22Rv1 (cell line): ENCODE results near the gene ATP9A.
"Not testable (repeated sequence)": the region's sequence is repeated elsewhere in the genome, so short reads cannot be mapped to it uniquely, and the experiment has no call there.

Experiments used
- H3K27ac ChIP-seq: fragments of 450-650 bp; 2 replicates; pipeline ENCODE4 v1.5.1; 2017
- ZFX ChIP-seq: fragments of 450-650 bp; IDR thresholded peaks from 2 replicates; pipeline ENCODE4 v1.6.1; 2017; ENCODE audit warnings: antibody characterized with exemption, borderline replicate concordance
- TF ChIP-seq, protein P1 (sequence below): fragments of 450-650 bp; IDR thresholded peaks from 2 replicates; pipeline ENCODE4 v1.5.1; 2017; ENCODE audit warnings: mild to moderate bottlenecking

The ATP9A gene

DNA sequence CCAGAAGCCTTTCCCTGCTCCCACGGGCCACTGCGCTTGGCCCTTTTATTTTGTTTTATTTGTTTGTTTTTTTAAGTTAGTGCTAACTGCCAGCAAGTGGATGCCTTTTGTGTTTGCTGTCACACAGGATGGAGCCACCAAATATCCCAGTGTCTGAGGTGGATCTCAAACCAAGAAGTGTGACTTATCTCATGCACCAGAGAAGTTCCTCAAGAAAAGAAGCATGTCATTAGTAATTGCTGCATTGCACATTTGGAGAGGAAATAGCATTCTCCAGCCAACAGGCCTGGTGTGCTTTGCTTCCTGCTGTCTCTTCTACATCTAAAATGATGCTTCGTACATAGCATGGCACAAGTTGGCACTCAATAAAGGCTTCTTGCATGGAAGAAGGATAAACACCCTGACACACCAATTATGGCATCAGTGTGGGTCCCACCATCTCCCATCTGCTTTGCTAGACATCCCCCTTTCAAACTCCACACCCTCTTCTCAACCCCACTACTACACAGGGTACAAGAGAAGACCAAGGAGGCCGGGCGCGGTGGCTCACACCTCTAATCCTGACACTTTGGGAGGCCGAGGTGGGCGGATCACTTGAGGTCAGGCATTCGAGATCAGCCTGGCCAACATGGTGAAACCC is 1.9 kb upstream of the ATP9A start:
- no peak overlapping the region for H3K27ac ChIP-seq
- TF ChIP-seq, protein P1, sequence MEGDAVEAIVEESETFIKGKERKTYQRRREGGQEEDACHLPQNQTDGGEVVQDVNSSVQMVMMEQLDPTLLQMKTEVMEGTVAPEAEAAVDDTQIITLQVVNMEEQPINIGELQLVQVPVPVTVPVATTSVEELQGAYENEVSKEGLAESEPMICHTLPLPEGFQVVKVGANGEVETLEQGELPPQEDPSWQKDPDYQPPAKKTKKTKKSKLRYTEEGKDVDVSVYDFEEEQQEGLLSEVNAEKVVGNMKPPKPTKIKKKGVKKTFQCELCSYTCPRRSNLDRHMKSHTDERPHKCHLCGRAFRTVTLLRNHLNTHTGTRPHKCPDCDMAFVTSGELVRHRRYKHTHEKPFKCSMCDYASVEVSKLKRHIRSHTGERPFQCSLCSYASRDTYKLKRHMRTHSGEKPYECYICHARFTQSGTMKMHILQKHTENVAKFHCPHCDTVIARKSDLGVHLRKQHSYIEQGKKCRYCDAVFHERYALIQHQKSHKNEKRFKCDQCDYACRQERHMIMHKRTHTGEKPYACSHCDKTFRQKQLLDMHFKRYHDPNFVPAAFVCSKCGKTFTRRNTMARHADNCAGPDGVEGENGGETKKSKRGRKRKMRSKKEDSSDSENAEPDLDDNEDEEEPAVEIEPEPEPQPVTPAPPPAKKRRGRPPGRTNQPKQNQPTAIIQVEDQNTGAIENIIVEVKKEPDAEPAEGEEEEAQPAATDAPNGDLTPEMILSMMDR, result no peak
- TF ChIP-seq ZFX, result no peak

DNA sequence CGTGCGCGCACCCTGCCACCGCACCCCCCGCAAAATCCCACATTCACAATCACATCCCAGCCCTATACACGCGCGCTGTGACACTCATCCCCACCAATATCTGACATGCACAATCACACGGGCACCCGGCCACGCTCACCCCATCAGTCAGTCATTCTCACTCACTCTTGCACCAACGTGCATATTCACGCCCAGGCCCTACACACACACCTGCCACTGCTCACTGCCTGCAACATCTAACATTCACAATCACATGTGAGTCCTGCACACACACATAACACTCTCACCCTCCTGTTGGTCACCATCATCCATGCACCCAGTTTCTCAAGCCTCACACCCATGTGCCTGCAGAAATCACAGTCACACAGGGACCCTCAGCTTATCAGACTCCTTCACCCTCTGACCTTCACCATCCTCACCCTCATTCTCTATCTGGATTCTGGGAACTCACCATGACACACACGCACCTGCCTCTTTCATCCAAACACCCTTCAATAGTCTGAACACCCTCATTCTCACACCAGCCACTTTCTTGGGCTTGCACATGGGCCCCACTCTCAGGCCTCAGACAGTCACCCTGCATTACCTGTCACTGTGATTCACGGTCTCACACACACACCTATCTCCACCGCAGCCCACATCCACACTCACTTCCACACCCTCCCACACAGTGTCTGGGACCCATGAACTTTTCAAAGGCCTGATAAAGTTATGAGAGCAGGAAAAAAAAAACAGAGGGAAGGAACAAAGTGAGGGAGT is 748 bp upstream of the ATP9A start:
- no peak overlapping the region for H3K27ac ChIP-seq
- TF ChIP-seq ZFX, result no peak
- TF ChIP-seq, protein P1, result no peak

DNA sequence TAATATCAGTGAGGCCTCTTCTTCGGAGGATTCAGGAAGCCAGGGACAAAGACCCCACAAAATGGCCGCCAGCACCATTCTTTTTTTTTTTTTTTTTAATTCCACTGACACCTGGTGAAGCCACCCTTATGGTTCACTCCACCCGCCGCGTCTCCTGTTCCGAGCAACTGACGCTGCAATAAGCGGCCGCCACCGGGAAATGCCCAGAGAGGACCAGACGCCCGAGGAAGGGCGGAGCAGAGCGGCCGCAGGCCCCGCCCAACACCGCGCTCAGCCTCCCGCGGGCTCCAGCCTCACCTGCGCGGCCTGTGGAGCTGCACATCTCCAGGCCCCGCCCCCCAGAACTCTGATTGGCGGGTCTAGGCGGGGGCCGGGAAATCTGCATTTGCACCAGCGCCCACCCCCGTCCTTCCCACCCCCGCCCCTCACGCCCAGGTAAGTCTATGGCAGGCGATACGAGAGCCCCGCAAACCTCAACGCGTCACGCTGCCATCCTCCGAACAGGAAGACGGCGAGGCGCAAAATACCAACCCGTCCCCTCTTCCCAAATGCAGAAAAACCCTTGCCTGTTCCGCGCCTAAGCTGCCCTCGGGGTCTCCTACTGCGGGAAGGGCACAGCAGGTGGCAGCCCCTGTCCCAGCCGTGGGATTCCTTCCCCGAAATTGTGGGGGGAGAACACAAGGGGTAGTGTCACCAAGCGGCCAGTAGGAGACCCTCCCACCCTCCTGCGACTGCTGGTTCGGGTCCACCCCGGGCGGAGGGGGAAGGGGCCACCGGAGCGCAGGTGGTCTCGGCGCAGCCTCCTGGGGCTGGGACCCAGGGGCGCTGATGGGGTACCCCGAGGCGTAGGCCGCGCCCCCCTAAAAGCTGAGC is 960 bp downstream of the ATP9A start:
- no peak for TF ChIP-seq ZFX
- TF ChIP-seq, protein P1, result peak; percentile 34
- peak overlapping the region; percentile 76 for H3K27ac ChIP-seq

DNA sequence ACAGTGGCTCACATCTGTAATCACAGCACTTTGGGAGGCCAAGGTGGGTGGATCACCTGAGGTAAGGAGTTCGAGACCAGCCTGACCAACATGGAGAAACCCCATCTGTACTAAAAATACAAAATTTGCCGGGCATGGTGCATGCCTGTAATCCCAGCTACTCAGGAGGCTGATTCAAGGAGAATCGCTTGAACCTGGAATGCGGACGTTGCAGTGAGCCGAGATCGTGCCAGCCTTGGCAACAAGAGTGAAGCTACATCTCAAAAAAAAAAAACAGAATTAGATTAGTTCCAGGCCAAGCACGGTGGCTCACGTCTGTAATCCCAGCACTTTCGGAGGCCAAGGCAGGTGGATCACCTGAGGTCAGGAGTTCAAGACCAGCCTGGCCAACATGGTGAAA is 2.8 kb downstream of the ATP9A start:
- not testable (repeated sequence) for H3K27ac ChIP-seq

DNA sequence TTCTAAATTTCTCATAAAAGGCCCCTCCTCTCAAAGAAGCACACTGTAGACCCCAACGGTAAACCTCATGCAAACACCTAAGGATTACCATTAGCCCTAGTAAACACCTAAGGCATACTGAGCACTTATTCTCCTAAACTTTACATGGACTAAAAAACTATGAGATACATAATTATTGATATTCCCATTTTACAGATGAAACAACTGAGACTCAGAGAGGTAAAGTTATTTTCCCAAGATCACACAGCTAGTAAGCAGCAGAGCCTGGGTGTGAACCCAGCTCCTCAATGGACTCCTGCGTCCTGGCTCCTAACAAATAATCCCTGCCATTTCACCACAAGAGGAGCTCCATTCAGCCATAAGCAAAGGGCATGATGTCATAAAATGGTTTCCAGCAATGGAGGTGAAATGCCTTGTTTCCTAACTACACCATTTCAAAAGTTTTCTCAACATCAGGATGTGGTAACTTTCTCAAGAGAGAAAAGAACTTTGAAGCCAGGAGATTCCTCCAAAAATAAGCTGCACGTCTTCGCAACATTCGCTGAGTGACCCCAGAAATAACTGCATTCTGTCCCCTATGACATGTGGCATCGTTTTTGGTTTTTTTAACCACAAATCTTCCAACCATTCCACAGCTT is 4.1 kb downstream of the ATP9A start:
- no peak overlapping the region for H3K27ac ChIP-seq
- TF ChIP-seq, protein P1, result no peak
- TF ChIP-seq ZFX, result no peak

DNA sequence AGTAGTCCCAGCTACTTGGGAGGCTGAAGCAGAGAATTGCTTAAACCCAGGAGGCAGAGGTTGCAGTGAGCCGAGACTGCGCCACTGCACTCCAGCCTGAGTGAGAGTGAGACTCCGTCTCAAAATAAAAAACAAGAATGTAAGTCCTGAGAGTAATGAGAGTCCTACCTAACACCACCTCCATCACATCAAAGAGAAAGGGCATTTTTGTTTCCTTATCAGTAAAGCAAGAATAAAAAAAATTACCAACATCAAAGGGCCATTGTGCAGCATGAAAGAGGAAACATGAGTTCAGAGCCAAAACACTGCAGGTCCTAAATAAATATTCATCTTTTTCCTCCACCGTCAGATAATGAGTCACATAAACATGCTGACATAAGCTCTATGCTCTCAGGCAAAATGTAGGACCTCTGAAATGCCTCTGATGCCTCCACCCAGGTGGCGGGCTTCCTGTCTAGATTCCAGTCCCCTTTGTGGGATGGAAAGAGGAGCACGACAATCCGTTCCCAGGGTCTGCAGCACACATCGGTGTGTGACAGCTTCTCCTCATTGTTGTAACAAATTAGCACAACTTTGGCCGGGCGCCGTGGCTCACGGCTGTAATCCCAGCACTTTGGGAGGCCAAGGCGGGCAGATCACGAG is 7.2 kb downstream of the ATP9A start:
- peak overlapping the region; percentile 35; the same call in 1 of the 2 replicates for H3K27ac ChIP-seq
- TF ChIP-seq ZFX, result no peak
- TF ChIP-seq, protein P1, result no peak
